Activated CD4-positive, alpha-beta T cell treated with anti-CD3 and anti-CD28 coated beads, Interleukin-10, Interleukin-2, amounts not matched to agents 100 ng/mL and 50 ng/mL, durations not matched to agents 16 hours and 8 hours (primary cell): Measurements from ENCODE around the gene SFT2D3.

ENCODE experiments used
- DNase-seq: peaks from one replicate; pipeline ENCODE4 v3.0.0-alpha.2; 2020

The SFT2D3 gene

DNA sequence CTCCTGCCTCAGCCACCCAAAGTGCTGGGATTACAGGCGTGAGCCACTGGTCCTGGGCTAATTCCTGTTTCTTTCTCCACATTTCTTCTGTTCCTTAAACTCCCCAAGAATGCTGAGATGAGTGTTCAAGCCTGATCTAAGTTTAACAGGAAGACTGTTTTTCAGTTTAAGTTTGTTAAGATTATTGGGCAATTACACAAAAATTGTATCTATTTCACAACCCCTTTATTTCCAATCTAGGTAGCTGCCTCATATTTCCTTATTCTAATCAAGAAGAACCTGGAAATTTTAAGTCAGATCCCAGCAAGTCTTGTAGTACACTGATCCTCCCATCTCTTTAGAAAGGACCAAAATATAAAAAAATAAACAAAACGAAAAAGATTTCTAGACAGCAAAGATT lies 11.7 kb downstream of the SFT2D3 start:
- DNase-seq, result no peak

DNA sequence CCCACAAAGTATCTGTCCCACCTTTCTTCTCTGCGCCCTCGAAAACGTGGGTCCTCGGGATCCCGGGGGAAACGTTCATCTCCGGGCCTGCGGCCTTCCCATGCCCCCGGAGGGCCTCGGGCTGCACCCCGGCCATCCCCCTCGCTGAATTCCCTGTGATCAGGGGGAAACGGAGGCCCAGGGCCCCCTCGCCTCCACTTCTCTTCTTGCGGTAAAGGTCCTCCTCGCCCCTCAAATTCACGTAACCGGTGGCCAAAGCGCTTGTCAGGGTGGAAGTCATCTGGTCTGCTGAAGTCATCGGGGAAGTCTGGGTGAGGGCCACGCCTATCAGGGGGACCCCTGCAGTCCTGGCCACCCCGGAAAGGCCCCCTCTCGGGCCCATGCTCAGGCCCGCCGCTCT lies 12.3 kb downstream of the SFT2D3 start:
- no peak for DNase-seq

DNA sequence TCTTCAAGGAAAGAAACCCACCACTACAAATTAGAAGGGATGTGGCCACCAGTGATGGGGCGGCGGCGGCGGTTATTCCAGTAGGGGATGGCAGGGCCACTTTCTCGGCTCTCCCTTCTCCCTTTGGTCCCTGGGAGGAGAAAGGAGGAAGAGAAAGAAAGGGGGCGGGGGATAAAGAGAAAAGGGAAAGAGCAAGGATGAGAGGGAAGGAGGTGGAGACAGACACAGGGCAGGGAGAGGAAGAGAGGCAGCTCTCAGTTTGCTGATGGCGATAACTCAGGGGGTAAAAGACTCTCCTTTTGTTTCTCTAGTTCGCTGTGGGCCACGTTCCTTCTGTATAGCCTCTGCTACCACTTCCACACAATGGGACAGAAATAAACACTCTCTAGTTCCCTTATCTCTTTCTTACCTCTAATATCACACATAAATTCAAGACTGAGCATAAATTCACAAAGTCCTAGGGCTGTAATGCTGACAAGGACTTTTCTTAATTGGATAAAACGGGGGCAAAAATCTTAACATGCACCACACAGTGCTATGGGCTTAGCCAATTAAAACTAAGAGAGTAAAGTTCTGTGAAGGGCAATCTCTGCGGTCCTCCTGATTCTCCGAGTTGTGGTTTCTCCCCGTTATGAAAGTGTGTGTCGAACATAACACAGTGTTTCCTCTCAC lies 14.6 kb downstream of the SFT2D3 start:
- DNase-seq, result no peak

DNA sequence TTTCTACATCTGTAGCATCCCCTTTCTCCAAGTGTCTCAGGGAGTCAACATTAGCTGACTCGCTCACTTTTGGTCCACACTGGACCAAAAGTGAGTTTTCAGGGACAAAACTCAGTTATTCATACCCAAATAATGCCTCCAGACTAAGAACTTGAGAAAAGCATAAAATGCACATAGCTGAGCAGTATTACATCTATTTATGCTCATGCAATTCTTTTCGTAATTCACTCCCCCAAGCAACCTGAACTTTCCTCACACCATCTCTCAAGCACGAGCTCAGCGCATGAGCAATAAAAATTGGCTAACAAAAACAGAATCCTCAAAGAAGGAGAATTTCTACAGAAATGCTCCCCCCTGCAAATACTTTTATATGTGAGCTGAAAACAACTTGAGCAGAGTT lies 17.0 kb downstream of the SFT2D3 start:
- DNase-seq, result no peak

DNA sequence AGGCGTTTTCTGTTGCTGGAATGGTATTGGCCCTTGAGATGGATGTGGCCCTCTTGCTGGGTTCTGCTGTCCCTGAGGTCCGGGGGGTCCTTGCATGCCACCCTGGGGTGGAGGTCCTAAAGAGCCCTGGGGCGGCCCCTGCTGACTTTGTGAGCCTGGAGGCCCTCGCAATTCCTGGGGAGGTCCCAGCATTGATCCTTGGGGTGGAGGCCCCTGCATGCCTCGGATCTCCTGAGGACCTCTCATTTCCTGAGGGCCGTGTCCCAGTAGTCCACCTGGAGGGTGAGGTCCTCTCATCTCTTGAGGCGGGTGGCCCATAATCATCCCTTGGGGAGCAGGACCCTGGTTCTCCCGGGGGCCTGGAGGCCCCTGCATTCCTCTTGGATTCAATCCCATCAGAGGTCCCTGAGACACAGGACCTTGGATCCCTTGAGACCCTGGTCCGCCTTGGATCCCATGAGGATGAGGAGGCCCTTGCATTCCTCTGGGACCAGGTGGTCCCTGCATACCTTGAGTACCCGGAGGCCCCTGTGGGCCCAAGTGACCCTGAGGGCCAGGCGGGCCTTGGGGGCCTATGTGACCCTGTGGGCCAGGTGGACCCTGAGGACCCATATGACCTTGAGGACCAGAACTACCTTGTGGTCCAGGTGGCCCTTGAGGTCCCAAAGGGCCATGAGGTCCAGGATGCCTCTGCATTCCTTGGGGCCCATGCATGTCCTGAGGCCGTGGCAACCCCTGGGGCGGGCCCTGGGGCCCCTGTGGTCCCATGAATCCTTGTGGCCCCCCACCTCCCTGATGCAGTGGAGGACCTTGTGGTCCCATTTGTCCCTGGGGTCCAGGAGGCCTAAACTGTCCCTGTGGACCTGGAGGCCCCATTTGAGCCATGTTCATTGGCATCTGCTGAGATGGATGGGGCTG lies 18.3 kb downstream of the SFT2D3 start:
- DNase-seq, result no peak

DNA sequence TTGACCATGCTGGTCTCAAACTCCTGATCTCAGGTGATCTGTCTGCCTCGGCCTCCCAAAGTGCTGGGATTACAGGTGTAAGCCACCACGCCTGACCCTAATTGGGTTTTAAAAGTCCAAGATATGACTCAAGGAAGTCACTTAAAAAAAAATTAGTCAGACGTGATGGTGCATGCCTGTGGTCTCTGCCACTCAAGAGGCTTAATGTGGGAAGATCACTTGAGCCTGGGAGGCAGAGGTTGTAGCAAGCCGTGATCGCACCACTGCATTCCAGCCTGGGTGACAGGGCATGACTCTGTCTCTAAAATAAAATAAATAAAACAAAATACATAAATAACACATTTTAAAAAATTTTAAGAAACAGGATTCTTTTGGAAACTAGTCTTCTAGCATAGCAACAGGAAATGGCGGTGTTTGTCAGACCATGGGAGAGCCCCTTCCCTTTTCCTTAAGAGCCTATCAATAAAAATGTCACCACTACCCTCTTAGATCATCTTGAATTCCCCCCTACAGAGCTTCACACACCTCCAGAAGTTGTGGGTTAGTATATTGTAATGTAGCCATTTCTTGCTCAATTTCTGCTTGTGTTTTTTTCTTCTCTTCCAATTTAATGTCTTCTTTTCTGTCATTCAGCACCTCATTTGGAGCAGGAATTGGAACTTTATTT lies 20.1 kb downstream of the SFT2D3 start:
- no peak for DNase-seq

DNA sequence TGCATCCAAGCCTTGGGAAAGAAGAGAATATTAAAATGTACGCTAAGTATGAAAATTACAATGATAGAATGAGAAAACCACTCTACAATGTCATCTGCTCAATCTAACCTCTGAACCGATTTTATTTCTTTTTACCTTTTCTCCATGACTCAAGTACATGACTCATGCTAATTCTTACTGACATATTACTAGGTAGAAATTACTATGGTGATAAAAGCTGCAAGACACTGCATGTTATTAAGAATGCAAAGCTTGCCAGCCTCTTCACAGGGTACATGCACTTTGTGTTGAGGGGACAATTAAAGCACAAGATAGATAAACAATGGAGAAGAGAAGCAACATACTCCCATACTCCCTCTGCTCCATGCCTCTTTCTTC lies 20.7 kb downstream of the SFT2D3 start:
- DNase-seq, result no peak

DNA sequence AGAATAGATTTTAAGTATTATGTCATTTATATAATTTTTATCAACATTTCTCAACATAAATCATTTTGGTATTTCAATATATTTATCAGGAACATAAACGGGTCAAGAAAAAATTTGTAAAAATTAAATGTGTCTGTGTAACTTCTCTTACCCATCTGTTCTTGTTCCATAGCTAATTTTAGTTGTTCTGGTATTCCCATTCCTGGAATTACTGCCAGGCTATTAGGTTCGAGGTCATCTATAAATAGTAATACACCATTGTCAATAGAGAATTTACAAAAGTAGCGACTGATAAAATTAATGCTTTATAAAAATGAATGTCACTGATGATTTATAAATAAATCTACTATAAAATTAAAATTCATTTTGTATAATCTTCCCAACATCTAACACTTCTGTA lies 21.5 kb downstream of the SFT2D3 start:
- no peak for DNase-seq

DNA sequence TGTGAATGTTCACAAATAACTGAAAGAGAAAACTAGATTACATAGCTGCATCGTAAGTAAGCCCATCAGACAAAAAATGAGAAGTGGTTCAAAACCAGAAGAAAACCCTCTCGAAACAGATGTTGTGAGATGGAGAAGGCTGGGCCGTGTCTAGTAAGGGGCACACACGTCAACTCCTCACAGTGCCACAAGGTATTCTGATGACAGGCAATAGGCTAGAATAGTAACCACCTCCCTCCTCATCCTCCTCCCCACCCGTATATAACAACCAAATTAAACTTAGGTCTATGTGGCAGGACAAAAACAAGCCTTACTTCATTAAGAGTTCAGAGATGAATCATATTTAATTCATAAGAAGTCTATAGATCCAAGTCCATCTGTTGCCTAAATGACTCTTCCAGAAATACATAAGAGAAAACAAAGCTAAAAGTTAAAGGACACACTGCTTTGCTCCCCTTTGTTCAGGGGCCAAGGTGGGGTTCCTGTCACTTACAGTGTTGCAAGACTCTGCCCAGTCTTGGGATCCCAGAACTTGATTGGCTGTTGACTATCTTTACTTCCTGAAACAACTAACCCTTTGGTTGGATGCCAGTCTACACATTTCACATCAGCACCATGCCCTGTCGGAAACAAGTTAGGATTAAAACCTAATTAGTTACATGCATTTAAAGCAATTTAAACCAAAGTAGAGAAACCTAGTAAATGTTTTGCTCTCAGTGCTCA lies 25.0 kb downstream of the SFT2D3 start:
- no peak for DNase-seq

DNA sequence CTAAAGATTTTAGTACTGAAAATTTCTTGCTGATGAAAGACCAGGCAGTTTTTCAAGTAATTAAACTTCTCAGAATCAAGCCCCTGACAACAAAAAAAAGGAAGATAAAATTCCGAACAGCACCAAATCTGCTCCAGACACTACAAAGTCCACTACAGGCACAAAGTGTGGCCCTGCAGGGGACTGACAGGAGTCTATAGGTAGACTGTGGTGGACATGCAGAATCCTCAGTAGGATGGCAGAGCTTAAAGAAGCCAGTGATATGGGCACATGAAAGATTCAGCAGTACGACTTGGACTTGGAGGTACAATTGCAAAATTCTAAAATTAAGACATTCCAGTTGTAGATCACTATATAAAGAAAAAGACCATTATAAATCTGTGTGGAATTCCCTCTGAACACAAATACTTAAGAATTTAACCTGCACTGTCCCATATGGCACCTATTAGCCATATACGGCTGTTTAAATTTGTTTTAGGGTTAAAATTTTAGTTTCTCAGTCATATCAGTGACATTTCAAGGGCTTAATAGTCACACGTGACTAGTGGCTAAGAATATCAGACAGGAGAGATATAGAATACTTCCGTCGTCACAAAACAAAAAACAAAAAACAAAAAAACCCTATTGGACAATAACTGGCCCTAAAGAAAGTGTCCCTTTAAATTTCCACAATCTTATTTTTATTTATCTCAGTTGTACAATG lies 32.0 kb downstream of the SFT2D3 start:
- DNase-seq, result no peak

DNA sequence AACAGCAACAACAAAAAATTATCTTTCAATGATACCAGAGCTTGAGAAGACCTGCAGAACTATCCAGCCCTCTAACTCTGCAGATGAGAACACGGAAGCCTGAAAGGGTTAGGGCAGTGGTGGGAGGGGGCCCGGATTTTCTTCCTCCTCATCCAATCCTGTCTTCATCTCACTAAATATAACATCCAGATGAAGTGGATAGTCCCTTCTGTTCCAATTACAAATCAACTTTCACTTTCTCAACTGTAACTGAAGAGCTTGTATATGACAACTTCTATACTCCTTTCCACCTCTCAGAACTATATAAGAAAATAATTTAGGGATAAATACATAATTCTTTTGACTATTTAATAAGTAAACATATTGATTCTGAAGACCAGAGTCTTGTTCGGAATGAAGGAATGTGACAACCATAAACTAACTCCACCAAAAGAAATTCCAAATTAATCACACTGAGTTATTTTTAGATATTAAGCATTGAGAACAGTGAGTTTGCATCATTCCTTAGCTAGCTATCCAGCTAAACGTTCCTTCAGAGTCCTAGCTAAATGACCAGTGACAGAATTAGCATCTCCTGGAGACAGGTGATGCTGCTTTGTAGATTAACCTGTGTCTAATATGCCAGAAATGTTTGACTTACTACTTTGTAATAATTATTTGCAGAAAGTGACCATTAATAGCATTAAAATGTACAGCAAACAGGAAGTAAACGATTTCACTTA lies 32.7 kb downstream of the SFT2D3 start:
- no peak for DNase-seq

DNA sequence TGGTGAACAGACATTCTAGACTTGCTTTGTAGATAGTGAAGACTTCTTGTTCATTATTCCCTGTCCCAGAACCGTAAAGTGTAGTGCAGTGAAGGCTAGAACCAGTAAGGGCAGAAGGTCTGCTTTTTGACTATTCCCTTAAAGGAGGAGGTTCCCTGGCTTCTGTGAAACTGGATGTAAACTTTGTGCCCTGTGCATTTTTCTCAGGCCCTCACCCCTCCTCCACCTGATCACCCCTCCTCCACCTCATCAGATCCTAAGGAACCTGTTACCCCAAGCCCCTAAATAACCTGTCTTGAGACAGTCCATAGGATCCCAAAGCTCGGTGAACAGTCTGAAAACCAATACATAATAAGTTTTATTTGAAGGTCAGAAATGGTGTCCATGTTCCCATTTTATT lies 33.7 kb downstream of the SFT2D3 start:
- no peak for DNase-seq

DNA sequence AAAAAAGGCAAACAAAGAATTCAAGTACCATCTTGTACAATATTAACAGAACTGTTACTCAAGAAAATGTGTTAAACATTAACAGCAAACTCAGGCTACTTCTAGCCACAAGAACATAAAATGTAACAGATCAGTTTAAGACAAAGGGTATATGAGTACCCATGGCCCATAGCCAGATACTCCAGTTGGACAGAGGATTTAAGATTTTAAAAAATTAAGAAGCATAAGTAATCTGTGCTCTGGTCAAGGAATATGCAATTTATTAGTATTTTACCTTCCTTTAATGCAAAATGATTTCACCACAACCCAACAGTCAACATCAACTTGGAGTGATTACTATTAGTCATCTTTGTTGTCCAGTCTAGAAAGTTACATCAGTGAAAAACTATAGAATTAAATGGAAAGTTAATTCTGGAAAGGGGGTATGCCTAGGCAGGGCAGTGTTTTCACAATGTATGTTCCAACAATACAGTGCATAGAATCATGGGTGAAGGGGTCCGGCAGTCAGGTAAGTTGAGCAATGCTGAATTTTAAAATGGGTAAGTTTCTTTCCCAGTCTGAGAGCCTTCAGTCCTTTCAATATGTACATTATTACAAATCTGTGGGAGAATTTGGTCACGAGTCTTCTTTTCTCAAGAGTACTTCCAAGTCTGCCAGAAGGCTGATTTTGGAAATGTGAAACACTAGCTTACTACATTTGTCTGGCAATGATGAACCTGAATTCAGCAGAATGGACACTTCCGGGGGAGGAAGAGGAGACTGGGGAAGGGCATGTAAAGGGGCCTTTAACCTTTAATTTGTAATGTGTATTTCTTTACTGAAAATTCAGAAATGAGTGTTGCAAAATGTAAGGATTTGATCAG lies 34.5 kb downstream of the SFT2D3 start:
- no peak for DNase-seq

DNA sequence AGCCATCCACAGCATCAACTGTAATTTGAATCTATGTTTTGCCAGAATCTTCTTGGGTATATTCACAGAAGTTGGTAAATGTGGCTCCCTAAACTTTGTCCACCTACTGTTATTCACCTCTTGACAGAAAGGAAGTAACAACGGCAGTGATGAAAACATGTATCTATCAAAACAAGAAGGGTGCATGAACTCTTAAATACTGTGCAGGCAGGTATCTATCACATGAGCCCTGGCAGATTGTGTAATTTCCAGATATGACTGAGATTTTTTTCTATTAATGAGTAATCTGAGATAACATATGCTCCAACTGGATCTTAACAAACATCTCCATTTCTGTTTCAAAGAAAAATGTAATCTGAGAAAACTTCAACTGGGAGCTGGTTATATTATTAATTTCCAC lies 36.6 kb downstream of the SFT2D3 start:
- DNase-seq, result peak; percentile 80

DNA sequence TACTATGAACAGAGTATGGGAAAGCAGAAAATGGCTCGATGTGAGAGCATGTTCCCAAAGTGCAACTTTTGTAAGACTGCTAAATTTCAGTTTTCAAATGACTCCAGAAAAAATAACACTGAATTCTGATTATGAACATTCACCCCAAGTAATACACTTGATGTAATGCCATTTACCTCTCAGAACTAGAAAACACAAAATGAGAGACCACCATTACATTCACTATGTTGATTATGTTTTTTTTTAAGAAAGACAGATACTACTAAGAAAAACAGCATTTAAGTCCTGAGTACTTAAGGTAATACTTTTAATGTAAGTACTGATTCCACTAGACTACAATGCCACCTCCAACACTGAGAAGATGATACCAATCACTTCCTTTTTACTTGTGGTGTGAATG lies 38.5 kb downstream of the SFT2D3 start:
- peak; percentile 40 for DNase-seq

DNA sequence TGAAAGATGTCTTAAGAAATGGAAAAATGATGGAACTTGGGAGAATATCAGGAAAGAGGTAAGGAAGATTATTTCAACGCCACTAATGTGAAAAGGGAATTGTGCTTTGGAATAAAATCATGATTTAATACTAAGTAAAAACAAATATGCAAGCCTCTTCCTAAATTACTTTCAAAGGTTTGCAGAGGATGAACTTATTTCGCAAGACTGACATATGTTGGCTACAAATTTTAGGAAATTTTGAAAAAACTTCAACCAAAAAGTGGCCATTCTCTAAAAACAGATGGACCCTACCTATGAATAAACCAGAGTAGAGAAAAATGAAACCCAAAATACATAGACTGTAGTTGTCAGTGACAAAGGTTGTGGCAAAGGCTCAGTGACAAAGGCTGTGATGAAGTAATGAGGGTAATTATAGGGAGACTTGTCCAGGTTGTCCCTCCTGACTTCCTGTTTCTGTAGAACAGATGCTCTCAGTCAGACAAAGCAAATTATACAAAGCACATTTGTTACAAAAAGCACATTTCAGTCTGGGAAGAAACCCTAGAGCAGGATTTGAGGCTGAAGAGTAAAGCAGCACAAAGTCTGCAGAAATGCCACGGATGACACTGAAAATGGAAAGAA lies 39.5 kb downstream of the SFT2D3 start:
- DNase-seq, result no peak

DNA sequence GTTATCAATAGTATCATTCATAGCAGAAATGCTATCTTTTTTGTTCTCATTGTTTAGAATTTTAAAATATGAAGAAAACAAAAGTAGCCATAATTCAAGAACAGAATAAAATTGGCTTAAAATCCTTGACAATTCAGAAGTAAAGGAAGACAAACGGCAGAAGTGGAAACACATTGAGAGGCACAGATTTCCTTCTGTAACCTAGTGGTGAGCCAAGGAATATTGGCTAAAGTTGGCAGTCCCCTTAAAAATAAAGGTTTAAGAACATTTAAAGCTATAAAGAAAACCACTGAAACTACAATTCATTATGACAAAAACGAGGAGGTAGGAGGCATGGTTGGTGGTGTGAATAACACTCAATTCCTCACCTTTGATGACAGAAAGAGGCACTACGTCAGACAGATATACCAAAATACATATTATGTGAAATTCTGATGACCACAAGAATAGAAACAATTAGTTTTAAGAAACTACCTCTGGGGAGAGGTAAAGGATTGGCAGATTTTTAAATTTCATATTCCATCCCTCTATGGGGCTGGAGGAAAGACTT lies 42.3 kb downstream of the SFT2D3 start:
- DNase-seq, result peak; percentile 40

DNA sequence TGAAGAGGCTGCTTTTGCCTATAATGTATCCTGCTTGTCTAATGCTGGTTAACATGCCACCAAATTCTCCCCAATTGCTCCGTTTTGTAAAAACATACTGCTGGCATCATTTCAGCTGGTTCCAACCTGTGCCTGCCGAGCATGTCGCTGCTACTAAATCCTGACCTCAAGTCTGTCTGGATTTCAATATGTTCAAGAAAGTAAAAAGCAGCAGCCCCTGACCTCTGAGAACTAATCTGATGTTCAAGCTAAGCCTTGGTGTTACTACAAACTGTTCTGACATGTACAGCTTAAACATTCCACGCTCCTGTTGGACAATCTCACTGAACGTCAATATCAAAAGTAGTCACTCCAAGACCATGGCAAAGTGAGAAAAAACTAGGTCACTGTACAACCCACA lies 46.3 kb downstream of the SFT2D3 start:
- DNase-seq, result no peak

DNA sequence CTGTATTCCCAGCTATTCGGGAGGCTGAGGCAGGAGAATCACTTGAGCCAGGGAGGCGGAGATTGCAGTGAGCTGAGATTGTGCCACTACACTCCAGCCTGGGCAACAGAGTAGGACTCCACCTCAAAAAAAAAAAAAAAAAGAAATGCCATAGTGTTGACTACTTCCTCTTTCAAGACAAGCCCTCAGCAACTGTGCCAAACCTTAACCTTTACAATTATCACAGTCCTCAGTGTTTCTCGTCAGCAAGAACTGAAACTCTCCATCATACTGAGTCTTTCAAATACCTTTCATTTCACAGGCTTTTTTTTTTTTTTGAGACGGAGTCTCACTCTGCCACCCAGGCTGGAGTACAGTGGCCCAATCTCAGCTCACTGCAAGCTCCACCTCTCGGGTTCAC lies 48.2 kb downstream of the SFT2D3 start:
- peak; percentile 26 for DNase-seq

DNA sequence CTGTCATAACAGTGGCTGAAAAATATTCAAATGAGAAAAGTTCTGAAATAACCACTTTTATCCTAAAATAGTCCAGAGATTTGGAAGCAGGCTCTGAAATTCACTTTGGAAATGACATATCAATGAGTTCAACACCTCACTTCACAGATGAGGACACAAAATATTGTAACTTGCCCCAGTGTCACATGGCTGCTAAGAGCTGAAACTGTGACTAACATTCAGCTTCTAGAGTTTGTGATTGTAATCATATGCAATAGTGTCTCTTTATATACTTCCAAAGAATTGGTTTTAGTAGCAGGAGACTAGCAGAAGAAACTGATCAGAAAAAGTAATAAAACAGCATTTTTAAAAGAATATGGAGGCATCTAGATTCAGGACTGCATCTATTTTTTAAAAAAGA lies 52.1 kb downstream of the SFT2D3 start:
- no peak for DNase-seq
